ENCODE data around the gene ERBB4. TPM values are rescaled to one million over a fixed set of nuclear protein-coding genes. Genes with fewer than 3 reads are reported as not detected.

ERBB4 gene
- total and polyA plus RNA-seq, 2 of the 8 experiments (the other 6 are each of a cell fraction or from before 2014, with no cell fraction given), result 0.34 to 1.3 TPM

- TF ChIP-seq RNF2 (IDR thresholded peaks at IDR 0.05; ENCODE audit: borderline replicate concordance, low read depth, low read length, missing control alignments, poor library complexity, severe bottlenecking), result no peak
- TF ChIP-seq KDM5A (IDR thresholded peaks at IDR 0.05; ENCODE audit: low read length), result no peak
- no peak for TF ChIP-seq RFX5 (IDR thresholded peaks at IDR 0.05; ENCODE audit: borderline replicate concordance, low read depth, low read length)
Observed at GRCh38 chr2:211967234-211967633, 571.4 kb downstream of the ERBB4 start (continued).
